WTC11 (cell line): ENCODE results near the gene DNM1. TPM values are rescaled to one million over a fixed set of nuclear protein-coding genes. Genes with fewer than 3 reads are reported as not detected.

Experiments
- ATAC-seq: fragments of 200-7000 bp; cut with Tn5 transposase; 2 replicates; pipeline ENCODE4 v1.10.0; 2021; ENCODE audit warnings: mild to moderate bottlenecking, moderate library complexity
- CTCF ChIA-PET: fragments of 300-600 bp; sonication (Branson Sonifier 250); formaldehyde crosslinking; loops from one replicate; lab custom pipeline; 2021; ENCODE audit warnings: antibody characterized with exemption; lab: Charles Lee
- POLR2A ChIA-PET: fragments of 350-600 bp; sonication (Branson Sonifier 250); formaldehyde crosslinking; loops from one replicate; lab custom pipeline; 2021; ENCODE audit warnings: antibody characterized with exemption; lab: Charles Lee
- DNase-seq: peaks from one replicate; pipeline ENCODE4 v3.0.0; 2021; ENCODE audit warnings: low spot score
- H3K27ac Mint-ChIP-seq: 2 replicates; pipeline ENCODE4 v1.8.0; 2021; ENCODE audit warnings: mixed read lengths
- H3K27me3 Mint-ChIP-seq: 2 replicates; pipeline ENCODE4 v1.8.0; 2021; ENCODE audit warnings: low read depth, mild to moderate bottlenecking, moderate library complexity, mixed read lengths
- H3K36me3 Mint-ChIP-seq: 2 replicates; pipeline ENCODE4 v1.8.0; 2021; ENCODE audit warnings: mixed read lengths
- H3K4me1 Mint-ChIP-seq: 2 replicates; pipeline ENCODE4 v1.8.0; 2022; ENCODE audit warnings: mixed read lengths
- H3K4me3 Mint-ChIP-seq: 2 replicates; pipeline ENCODE4 v1.8.0; 2021; ENCODE audit warnings: mild to moderate bottlenecking, moderate library complexity, mixed read lengths
- H3K9me3 Mint-ChIP-seq: 2 replicates; pipeline ENCODE4 v1.8.0; 2021; ENCODE audit warnings: mixed read lengths
- AFF4 ChIP-seq: sonication (generic); formaldehyde crosslinking; IDR thresholded peaks from 2 replicates; pipeline ENCODE4 v1.8.1; 2023; ENCODE audit warnings: mild to moderate bottlenecking, missing genetic modification reagents, borderline replicate concordance
- ATF1 ChIP-seq: sonication (generic); formaldehyde crosslinking; IDR thresholded peaks from 2 replicates; pipeline ENCODE4 v1.8.1; 2023; ENCODE audit warnings: mild to moderate bottlenecking, moderate library complexity, missing genetic modification reagents
- E2F1 ChIP-seq: sonication (generic); formaldehyde crosslinking; IDR thresholded peaks from 2 replicates; pipeline ENCODE4 v1.8.0; 2022; ENCODE audit warnings: mild to moderate bottlenecking, missing genetic modification reagents
- ERG ChIP-seq: fragments of 250-450 bp; sonication (Bioruptor Pico); IDR thresholded peaks from 2 replicates; pipeline ENCODE4 v1.8.0; 2021; ENCODE audit warnings: mild to moderate bottlenecking
- FOXK1 ChIP-seq: sonication (generic); formaldehyde crosslinking; IDR thresholded peaks from 2 replicates; pipeline ENCODE4 v1.8.0; 2022; ENCODE audit warnings: mild to moderate bottlenecking, moderate library complexity, missing genetic modification reagents
- GABPB1 ChIP-seq: sonication (generic); formaldehyde crosslinking; IDR thresholded peaks from 2 replicates; pipeline ENCODE4 v1.8.1; 2023; ENCODE audit warnings: mild to moderate bottlenecking, missing genetic modification reagents
- GTF2I ChIP-seq: fragments of 250-450 bp; sonication (Bioruptor Pico); conservative IDR thresholded peaks from 2 replicates; pipeline ENCODE4 v1.4.0; 2021; ENCODE audit warnings: mild to moderate bottlenecking
- JUN ChIP-seq: sonication (generic); formaldehyde crosslinking; IDR thresholded peaks from 2 replicates; pipeline ENCODE4 v1.8.0; 2023; ENCODE audit warnings: mild to moderate bottlenecking, missing genetic modification reagents
- MXD4 ChIP-seq: fragments of 250-450 bp; sonication (Bioruptor Pico); IDR thresholded peaks from 2 replicates; pipeline ENCODE4 v1.8.0; 2021; ENCODE audit warnings: mild to moderate bottlenecking, moderate library complexity, borderline replicate concordance
- NFE2L1 ChIP-seq: sonication (generic); formaldehyde crosslinking; IDR thresholded peaks from 2 replicates; pipeline ENCODE4 v1.8.1; 2023; ENCODE audit warnings: missing genetic modification reagents
- NR2C2 ChIP-seq: sonication (generic); formaldehyde crosslinking; IDR thresholded peaks from 2 replicates; pipeline ENCODE4 v1.8.0; 2022; ENCODE audit warnings: mild to moderate bottlenecking, missing genetic modification reagents
- NR3C1 ChIP-seq: sonication (generic); formaldehyde crosslinking; conservative IDR thresholded peaks from 2 replicates; pipeline ENCODE4 v1.8.1; 2023; ENCODE audit warnings: low read depth, mild to moderate bottlenecking, missing genetic modification reagents
- OVOL2 ChIP-seq: fragments of 250-450 bp; sonication (Bioruptor Pico); IDR thresholded peaks from 2 replicates; pipeline ENCODE4 v1.9.0; 2021; ENCODE audit warnings: mild to moderate bottlenecking, borderline replicate concordance
- TCF7 ChIP-seq: sonication (generic); formaldehyde crosslinking; IDR thresholded peaks from 2 replicates; pipeline ENCODE4 v1.8.0; 2022; ENCODE audit warnings: mild to moderate bottlenecking, low read depth, missing genetic modification reagents, moderate library complexity
- TEAD1 ChIP-seq: sonication (generic); formaldehyde crosslinking; IDR thresholded peaks from 2 replicates; pipeline ENCODE4 v1.8.0; 2022; ENCODE audit warnings: mild to moderate bottlenecking, missing genetic modification reagents
- USF2 ChIP-seq: sonication (generic); formaldehyde crosslinking; IDR thresholded peaks from 2 replicates; pipeline ENCODE4 v1.8.1; 2023; ENCODE audit warnings: mild to moderate bottlenecking, missing genetic modification reagents, moderate library complexity
- ZMAT4 ChIP-seq: fragments of 250-450 bp; sonication (Bioruptor Pico); IDR thresholded peaks from 2 replicates; pipeline ENCODE4 v1.9.0; 2021; ENCODE audit warnings: mild to moderate bottlenecking
- ZNF138 ChIP-seq: sonication (generic); formaldehyde crosslinking; conservative IDR thresholded peaks from 2 replicates; pipeline ENCODE4 v1.8.1; 2022; ENCODE audit warnings: mild to moderate bottlenecking, moderate library complexity, missing genetic modification reagents
- ZNF671 ChIP-seq: fragments of 250-450 bp; sonication (Bioruptor Pico); IDR thresholded peaks from 2 replicates; pipeline ENCODE4 v1.8.0; 2021; ENCODE audit warnings: mild to moderate bottlenecking
- total RNA-seq: library from RNA; stranded (reverse); gene quantifications from 3 replicates; pipeline ENCODE4 v1.2.3, GENCODE V29; 2021

Gene DNM1
- total RNA-seq, 1 experiment from 2014 or later = 79.0 TPM

GRCh38 chr9:128193469-128194096 is 9.6 kb upstream of the DNM1 start:
- Mint-ChIP-seq H3K27me3 (peaks cover 10% of the 10 kb centered on the region), H3K27ac (no peak overlapping the region), H3K36me3 (peaks cover 8% of the 10 kb centered on the region)
- ATAC-seq = no peak
- TF ChIP-seq E2F1 (no peak), NFE2L1 (no peak), NR2C2 (no peak), GABPB1 (CRISPR knock-in tag) (no peak), ZMAT4 (CRISPR knock-in tag) (no peak), TEAD1 (CRISPR knock-in tag) (no peak), ERG (CRISPR knock-in tag) (no peak), GTF2I (CRISPR knock-in tag) (no peak), AFF4 (CRISPR knock-in tag) (no peak), JUN (CRISPR knock-in tag) (no peak)
- TF ChIP-seq, all 79 proteins: peak for 0
- CTCF ChIA-PET = interaction anchor here (0.6 to 1.2 kb wide), 4 partner anchors 10 to 245 kb away, joined by 3 to 5 read pairs (median 3); partner anchors contain the start of gene DNM1
- DNase-seq = no peak
- POLR2A ChIA-PET = no interaction called here
- Mint-ChIP-seq H3K4me3 (no peak overlapping the region), H3K9me3 (no peaks in the 10 kb centered on the region), H3K4me1 (peaks cover 11% of the 10 kb centered on the region)

GRCh38 chr9:128201441-128202369 is 1.5 kb upstream of the DNM1 start:
- ATAC-seq (no peak), DNase-seq (no peak)
- Mint-ChIP-seq H3K9me3 (no peaks in the 10 kb centered on the region), H3K36me3 (no peaks in the 10 kb centered on the region), H3K4me3 (no peak overlapping the region), H3K27me3 (no peaks in the 10 kb centered on the region; the same call in 1 of the 2 replicates), H3K27ac (no peak overlapping the region), H3K4me1 (peaks cover 24% of the 10 kb centered on the region)
- CTCF ChIA-PET = interaction anchor here (0.8 to 1.5 kb wide), 3 partner anchors 11 to 51 kb away, joined by 3 to 5 read pairs (median 3); no protein-coding TSS in a partner anchor
- TF ChIP-seq JUN (CRISPR knock-in tag) (no peak), FOXK1 (CRISPR knock-in tag) (no peak), NR3C1 (CRISPR knock-in tag) (no peak), MXD4 (no peak), TEAD1 (CRISPR knock-in tag) (no peak), ATF1 (CRISPR knock-in tag) (no peak), USF2 (CRISPR knock-in tag) (no peak), ZNF671 (CRISPR knock-in tag) (no peak), OVOL2 (CRISPR knock-in tag) (no peak), ZNF138 (CRISPR knock-in tag) (no peak), TCF7 (no peak), GTF2I (CRISPR knock-in tag) (no peak)
- POLR2A ChIA-PET = no interaction called here
